ENCODE measurements around the gene GBE1.
A peak's percentile ranks its signal among the peaks of the same experiment; 100 is the strongest.
"Not testable (repeated sequence)": the region's sequence is repeated elsewhere in the genome, so short reads cannot be mapped to it uniquely, and the experiment has no call there.

GRCh38 chr3:81747280-81747679, 14.2 kb downstream of the GBE1 start:
- peak; percentile 14 to 37 for TF ChIP-seq POLR2A (IDR thresholded peaks at IDR 0.05)
- not testable (repeated sequence) for TF ChIP-seq CTCF (IDR thresholded peaks at IDR 0.05 in 4 of 5, conservative IDR thresholded peaks at IDR 0.05 in 1 of 5)

All from gastrocnemius medialis (tissue), 4 donors.